PC-9 (cell line): ENCODE measurements around the gene OR7D2. TPM values are rescaled to one million over a fixed set of nuclear protein-coding genes. Genes with fewer than 3 reads are reported as not detected.

ENCODE experiments used
- BruUV-seq: library from RNA; stranded (reverse); fragments of 400-500 nt; replicated peaks from 2 replicates; lab custom pipeline; 2021; lab: Mats Ljungman, UMichigan
- CTCF ChIA-PET: fragments of 300-600 bp; sonication (Branson Sonifier 250); formaldehyde crosslinking; loops from one replicate; lab custom pipeline; 2022; ENCODE audit warnings: antibody characterized with exemption; lab: Charles Lee
- POLR2A ChIA-PET: fragments of 300-600 bp; sonication (Branson Sonifier 250); formaldehyde crosslinking; loops from one replicate; lab custom pipeline; 2022; ENCODE audit warnings: antibody characterized with exemption; ENCODE audit not compliant: unreplicated experiment; lab: Charles Lee
- DNase-seq, 2 experiments: peaks; one replicate each; pipeline versions ENCODE4 v3.0.0 to v3.0.0-alpha.2; 2015 to 2022; ENCODE audit warnings: mixed read lengths in 1 of 2
- H2AFZ ChIP-seq: fragments of 200-600 bp; sonication (generic); 2 replicates; pipeline ENCODE4 v1.8.1; 2017; ENCODE audit warnings: antibody characterized with exemption
- H3F3A ChIP-seq: fragments of 200-600 bp; sonication (generic); 2 replicates; pipeline ENCODE4 v1.8.1; 2017; ENCODE audit warnings: antibody characterized with exemption, mild to moderate bottlenecking, low read depth; ENCODE audit not compliant: insufficient read depth
- H3K27ac ChIP-seq: fragments of 200-600 bp; sonication (generic); 2 replicates; pipeline ENCODE4 v1.6.1; 2016; ENCODE audit warnings: mixed run types
- H3K27me3 ChIP-seq: fragments of 200-600 bp; sonication (generic); 2 replicates; pipeline ENCODE4 v1.6.1; 2016; ENCODE audit warnings: low read depth, mixed run types; ENCODE audit not compliant: insufficient read depth
- H3K36me3 ChIP-seq: fragments of 200-600 bp; sonication (generic); 2 replicates; pipeline ENCODE4 v1.6.1; 2016; ENCODE audit warnings: low read depth, mixed run types
- H3K4me1 ChIP-seq: fragments of 200-600 bp; sonication (generic); replicated peaks from 2 replicates; pipeline ENCODE4 v1.6.1; 2016; ENCODE audit warnings: mixed run types; ENCODE audit not compliant: insufficient read depth
- H3K4me2 ChIP-seq: fragments of 200-600 bp; sonication (generic); 2 replicates; pipeline ENCODE4 v1.6.1; 2017; ENCODE audit warnings: mixed run types
- H3K4me3 ChIP-seq: fragments of 200-600 bp; sonication (generic); 2 replicates; pipeline ENCODE4 v1.6.1; 2016; ENCODE audit warnings: mixed run types
- H3K79me2 ChIP-seq: fragments of 200-600 bp; sonication (generic); 2 replicates; pipeline ENCODE4 v1.6.1; 2017; ENCODE audit warnings: low read depth, mixed run types
- H3K9me2 ChIP-seq: fragments of 200-600 bp; sonication (generic); 2 replicates; pipeline ENCODE4 v1.8.1; 2017; ENCODE audit warnings: mild to moderate bottlenecking; ENCODE audit not compliant: insufficient read depth
- H3K9me3 ChIP-seq: fragments of 200-600 bp; sonication (generic); 2 replicates; pipeline ENCODE4 v1.8.1; 2016; ENCODE audit warnings: low read depth; ENCODE audit not compliant: insufficient read depth
- H4K20me1 ChIP-seq: fragments of 200-600 bp; sonication (generic); 2 replicates; pipeline ENCODE4 v1.8.1; 2017; ENCODE audit not compliant: insufficient read depth
- EZH2 ChIP-seq: fragments of 200-600 bp; sonication (generic); IDR thresholded peaks from 2 replicates; pipeline ENCODE4 v1.8.0; 2017; ENCODE audit warnings: antibody characterized with exemption, low read depth
- intact Hi-C: fragments of 100-400 bp; cut with micrococcal nuclease; formaldehyde crosslinking; loops from one replicate; pipeline ENCODE4 v1.10.0; 2022; ENCODE audit not compliant: unreplicated experiment
- total RNA-seq: library from RNA; stranded (reverse); gene quantifications from 2 replicates; pipeline ENCODE4 v1.2.3, GENCODE V29; 2021
- TF ChIP-seq, protein P1 (sequence below): fragments of 200-600 bp; sonication (generic); conservative IDR thresholded peaks from 2 replicates; pipeline ENCODE4 v1.6.1; 2017; ENCODE audit warnings: mixed run types, antibody characterized with exemption, mild to moderate bottlenecking, moderate library complexity

OR7D2 gene
- total RNA-seq, 1 experiment from 2014 or later: not detected

DNA sequence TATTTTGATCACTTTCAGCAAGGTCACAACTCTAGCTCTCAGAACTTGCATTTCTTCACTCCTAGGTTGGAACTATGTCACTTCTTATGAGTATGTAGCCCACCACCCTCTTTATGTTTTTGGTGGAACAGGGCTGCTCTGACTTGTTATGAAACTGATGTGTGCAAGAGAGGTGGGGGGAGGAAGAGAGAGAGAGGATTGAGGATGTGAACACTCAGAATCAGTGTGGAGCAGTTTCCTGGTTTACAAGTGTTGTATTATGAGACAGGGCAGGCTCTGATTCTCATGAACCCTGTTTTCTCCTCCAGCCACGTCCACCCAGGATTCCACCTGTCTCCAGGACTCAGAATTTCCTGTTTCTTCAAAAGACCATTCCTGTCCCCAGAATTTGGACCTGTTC is 22.5 kb upstream of the OR7D2 start:
- Histone ChIP-seq H4K20me1 (no peaks in the 10 kb centered on the region; the same call in 1 of the 2 replicates), H3K9me2 (no peaks in the 10 kb centered on the region), H3K79me2 (peaks cover 49% of the 10 kb centered on the region), H3K27me3 (no peaks in the 10 kb centered on the region), H3K27ac (no peak overlapping the region), H3K4me3 (no peak overlapping the region), H3K4me1 (no peaks in the 10 kb centered on the region), H3F3A (peaks cover 16% of the 10 kb centered on the region; the same call in 1 of the 2 replicates), H3K36me3 (peaks cover 97% of the 10 kb centered on the region), H2AFZ (no peak overlapping the region), H3K4me2 (no peak overlapping the region), H3K9me3 (peaks cover 80% of the 10 kb centered on the region)
- no peak for DNase-seq
- no TSS peak for BruUV-seq
- CTCF ChIA-PET: no interaction called here
- POLR2A ChIA-PET: no interaction called here
- intact Hi-C loops: no loop called here
- TF ChIP-seq EZH2: no peak
- TF ChIP-seq, protein P1, sequence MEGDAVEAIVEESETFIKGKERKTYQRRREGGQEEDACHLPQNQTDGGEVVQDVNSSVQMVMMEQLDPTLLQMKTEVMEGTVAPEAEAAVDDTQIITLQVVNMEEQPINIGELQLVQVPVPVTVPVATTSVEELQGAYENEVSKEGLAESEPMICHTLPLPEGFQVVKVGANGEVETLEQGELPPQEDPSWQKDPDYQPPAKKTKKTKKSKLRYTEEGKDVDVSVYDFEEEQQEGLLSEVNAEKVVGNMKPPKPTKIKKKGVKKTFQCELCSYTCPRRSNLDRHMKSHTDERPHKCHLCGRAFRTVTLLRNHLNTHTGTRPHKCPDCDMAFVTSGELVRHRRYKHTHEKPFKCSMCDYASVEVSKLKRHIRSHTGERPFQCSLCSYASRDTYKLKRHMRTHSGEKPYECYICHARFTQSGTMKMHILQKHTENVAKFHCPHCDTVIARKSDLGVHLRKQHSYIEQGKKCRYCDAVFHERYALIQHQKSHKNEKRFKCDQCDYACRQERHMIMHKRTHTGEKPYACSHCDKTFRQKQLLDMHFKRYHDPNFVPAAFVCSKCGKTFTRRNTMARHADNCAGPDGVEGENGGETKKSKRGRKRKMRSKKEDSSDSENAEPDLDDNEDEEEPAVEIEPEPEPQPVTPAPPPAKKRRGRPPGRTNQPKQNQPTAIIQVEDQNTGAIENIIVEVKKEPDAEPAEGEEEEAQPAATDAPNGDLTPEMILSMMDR: no peak

DNA sequence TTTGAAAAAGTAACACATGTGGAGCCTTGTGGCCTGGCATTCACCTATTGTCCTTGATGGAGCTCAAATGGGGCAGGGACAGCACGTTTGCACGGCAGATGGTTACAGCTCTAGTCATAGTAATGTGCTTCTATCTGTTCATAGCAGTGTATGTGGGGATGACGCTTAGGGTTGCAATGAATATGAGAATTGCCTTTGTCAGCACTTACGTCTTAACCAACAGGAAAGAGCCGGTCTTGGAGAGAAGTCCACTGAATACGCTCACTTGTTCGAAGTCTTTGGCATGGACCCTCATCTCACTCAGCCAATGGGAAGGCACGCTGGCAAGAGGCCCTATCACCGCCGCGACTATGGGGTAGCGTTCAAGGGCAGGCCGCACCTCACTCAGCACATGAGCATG is 18.9 kb upstream of the OR7D2 start:
- H3K36me3 ChIP-seq: peaks cover 85% of the 10 kb centered on the region
- no peaks in the 10 kb centered on the region for H3K27me3 ChIP-seq
- no peaks in the 10 kb centered on the region for H4K20me1 ChIP-seq
- no peak overlapping the region for H3K4me2 ChIP-seq
- no peak for DNase-seq
- H3K9me2 ChIP-seq: no peaks in the 10 kb centered on the region
- peaks cover 14% of the 10 kb centered on the region for H3K79me2 ChIP-seq
- no peaks in the 10 kb centered on the region for H3K4me1 ChIP-seq
- H3K4me3 ChIP-seq: no peak overlapping the region; the same call in 1 of the 2 replicates
- ChIA-PET CTCF (no interaction called here), POLR2A (no interaction called here)
- no TSS peak for BruUV-seq
- no peak overlapping the region for H2AFZ ChIP-seq
- no peak for TF ChIP-seq EZH2
- TF ChIP-seq, protein P1: no peak
- peaks cover 17% of the 10 kb centered on the region; the same call in 1 of the 2 replicates for H3F3A ChIP-seq
- intact Hi-C loops: no loop called here
- peaks cover 69% of the 10 kb centered on the region for H3K9me3 ChIP-seq
- H3K27ac ChIP-seq: no peak overlapping the region

DNA sequence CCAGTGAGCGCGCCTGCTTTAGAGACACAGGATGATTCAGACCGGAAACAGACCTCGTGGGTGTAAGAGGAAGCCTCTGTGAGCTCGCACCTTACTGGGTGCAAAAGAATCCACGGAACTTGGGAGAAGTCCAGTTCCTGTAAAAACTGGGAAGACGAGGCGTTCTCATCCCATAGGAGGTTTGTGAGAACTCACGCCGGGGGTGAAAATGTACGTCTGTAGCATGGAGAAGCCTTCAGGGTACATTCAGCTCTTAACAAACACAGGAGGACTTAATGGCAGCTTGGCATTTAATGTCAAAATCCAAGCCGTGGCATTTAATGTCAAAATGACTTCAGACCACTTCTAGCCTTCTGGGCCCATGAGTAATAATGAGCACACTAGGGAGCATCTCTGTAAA is 17.4 kb upstream of the OR7D2 start:
- H3F3A ChIP-seq: peaks cover 17% of the 10 kb centered on the region; the same call in 1 of the 2 replicates
- intact Hi-C loops: no loop called here
- no peaks in the 10 kb centered on the region for H3K27me3 ChIP-seq
- TSS peak; percentile 10 for BruUV-seq
- H3K4me1 ChIP-seq: no peaks in the 10 kb centered on the region
- no peak overlapping the region for H3K4me3 ChIP-seq
- no peak overlapping the region for H3K4me2 ChIP-seq
- TF ChIP-seq, protein P1: no peak
- no peak for TF ChIP-seq EZH2
- H3K36me3 ChIP-seq: peaks cover 70% of the 10 kb centered on the region
- H4K20me1 ChIP-seq: no peaks in the 10 kb centered on the region
- peaks cover 66% of the 10 kb centered on the region for H3K9me3 ChIP-seq
- H2AFZ ChIP-seq: no peak overlapping the region
- H3K27ac ChIP-seq: no peak overlapping the region
- no peaks in the 10 kb centered on the region for H3K79me2 ChIP-seq
- ChIA-PET POLR2A (no interaction called here), CTCF (no interaction called here)
- no peaks in the 10 kb centered on the region for H3K9me2 ChIP-seq
- DNase-seq: no peak
